Stimulated activated CD4-positive, alpha-beta T cell treated with anti-CD3 and anti-CD28 coated beads, Interleukin-15, amount 100 ng/mL, for 48 hours (primary cell): ENCODE data around the gene NRBP1.

Source experiments
- DNase-seq, 2 donors: peaks; one replicate each; pipeline ENCODE4 v3.0.0-alpha.2; 2020; ENCODE audit warnings: low read depth in 2 of 2

The NRBP1 gene

DNA sequence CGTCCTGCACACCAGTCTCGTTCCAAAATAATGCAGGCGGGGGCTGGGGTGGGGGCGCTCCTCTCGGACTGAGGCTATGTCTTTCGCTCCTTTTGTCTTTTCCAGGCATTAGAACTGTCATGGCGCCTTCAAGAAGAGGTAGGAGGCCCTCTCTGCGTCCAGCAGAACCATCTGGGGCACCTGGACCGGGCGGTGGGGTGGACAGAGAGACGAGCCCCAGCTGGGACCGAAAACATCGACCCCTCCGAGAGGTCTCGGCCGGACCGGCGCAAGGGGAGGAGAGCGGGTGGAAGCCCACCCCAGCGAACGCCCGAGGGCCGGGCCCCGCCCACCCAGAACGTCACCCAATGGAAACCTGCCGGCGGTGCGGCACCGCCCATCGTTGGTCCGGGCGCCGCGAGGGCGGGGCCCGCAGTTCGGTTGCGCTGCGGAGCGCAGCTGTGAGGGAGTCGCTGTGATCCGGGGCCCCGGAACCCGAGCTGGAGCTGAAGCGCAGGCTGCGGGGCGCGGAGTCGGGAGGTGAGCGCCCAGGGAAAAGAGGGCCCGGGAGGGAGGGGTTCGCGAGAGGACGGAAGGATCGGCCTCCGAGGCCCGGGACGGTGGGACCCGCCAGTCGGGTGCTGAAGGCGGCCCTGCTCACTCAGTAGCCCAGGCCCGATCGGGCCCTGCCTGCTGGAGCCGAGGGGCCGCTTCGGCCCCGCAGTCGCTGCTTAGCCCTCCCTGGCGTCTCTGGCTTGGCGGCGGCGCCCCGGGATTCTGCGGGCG is at the start of gene NRBP1:
NRBP1 (plus strand) TSS at position 419 of the 765 bp plus-strand sequence. CDS start 4,643 bp downstream, outside the sequence.
- DNase-seq, result peak; percentile 78 to 93

DNA sequence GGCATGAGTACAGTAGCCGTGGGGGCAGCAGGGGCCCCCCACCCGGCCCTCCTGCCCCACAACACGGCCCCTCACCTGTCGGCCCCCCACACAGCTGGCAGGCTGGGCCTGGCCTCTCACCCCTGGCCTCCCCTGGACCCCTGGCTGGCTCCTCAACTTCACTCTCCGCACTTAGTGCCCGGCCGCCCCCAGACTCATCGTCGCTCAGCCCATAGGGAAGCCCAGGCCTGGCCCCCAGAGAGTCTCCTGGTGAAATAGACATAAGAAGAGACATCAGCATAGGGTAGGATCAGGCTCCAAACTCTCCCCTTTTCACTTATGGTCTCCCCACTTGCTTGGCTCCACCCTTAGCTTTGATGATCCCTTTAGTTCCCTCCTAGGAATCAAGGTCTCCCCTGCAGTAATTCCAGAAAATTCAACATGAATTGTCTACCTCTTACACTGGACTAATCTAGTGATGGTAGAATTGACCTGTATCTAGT is 49.6 kb upstream of the NRBP1 start:
- no peak for DNase-seq

DNA sequence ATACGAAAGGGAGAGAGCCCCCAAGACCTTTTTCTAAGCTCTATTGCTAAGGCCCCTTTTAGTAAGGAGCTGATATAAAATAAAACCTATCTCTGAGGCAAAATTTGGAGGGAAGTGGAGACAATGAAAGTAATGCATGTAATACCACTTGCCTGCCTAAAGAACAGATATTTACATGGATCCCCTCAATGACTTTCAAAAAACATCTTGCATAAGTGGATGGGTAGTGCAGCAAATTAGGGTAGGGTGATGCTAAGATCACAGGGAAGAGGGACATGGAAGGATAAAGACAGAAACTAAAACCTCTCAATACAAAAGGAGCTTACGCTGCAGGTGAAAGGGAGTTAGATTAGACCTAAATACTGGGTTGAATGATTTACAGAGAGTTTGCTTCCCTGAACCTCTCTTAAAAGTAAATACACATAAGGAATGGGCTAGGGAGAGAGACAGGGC is 49.0 kb upstream of the NRBP1 start:
- no peak for DNase-seq

DNA sequence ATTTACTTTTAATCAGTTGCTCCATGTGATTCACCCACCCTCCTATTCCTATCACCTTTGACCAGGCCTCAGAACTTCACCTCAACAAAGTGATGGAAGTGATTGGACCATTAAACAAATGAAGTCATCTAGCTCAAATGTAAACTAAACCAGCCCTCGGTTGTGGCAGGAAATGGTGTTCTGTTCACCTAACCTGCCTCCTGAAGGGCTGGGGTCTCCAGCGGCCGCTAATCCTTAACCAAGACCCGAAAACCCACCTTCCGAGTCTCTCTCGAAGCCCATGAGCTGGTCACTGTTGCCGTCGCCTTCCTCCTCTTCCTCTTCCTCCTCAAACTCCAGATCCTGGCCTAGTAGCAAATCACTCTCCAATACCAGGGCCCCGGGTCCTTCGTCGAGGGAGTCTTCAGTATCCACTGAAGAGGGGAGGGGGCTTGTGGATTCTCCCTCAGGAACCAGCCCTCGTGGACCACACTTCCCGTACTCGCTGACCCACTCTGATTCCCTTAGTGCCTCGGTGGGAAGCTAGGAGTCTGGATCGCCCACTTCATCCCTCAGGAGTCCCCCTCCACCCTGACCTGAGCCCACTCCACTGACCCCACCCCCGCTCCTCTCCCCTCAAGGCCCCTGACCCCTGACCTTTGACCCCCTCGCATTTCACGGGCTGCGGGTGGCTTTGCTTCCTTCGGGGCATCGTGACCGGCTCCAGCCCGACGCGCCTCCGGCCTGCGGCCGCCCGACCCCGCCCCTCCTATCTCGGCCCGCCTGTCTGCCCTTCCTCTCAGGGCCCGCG is 48.4 kb upstream of the NRBP1 start:
- peak in 1 of 2 donors; percentile 26 for DNase-seq

DNA sequence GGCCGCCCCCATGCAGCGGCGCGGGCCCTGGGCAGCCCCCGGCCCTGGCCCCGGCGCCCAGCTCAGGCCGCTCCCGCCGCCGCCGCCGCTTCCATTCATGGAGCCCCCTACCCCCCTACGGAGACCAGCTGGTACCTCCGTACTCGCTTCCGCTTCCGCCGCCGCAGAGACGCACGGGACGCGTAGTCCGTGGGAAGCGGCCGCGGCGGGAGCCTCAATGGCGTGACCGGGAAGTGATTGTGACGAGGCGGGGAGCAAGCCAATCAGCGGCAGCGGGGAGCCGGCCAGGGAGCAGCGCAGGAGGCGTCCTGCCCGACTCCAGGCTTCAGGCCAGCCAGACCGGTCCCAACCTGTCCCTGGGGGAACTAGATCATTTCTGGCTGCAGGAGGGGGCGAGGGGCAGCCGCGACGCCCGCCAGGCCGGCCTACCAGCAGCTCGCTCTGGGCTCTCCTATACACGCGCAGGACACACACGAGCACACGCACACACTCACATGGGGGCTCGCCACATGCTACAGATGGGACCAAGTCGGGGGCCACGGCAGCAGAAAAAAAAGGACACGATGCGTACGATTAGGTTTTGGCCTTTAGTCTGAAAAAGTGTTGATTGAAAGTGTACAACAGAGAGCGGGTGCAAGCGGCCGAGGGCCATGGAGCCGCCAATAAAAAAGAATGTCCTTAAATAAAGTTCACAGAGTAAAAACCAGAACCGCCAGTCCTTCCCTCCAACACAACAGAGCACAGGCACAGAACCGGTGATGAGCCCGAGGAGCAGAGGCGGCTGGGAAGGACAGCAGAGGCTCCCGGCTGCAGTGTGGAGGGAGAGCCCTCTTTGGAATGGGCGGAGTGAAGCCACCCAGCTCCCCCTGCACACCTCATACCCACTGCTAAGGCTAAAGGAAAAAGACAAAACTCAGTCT is 47.5 kb upstream of the NRBP1 start, which contains the start of gene ZNF513:
ZNF513 (minus strand) TSS at position 109 of the 920 bp plus-strand sequence. CDS start 208 bp downstream, outside the sequence.
- peak; percentile 81 to 86 for DNase-seq

DNA sequence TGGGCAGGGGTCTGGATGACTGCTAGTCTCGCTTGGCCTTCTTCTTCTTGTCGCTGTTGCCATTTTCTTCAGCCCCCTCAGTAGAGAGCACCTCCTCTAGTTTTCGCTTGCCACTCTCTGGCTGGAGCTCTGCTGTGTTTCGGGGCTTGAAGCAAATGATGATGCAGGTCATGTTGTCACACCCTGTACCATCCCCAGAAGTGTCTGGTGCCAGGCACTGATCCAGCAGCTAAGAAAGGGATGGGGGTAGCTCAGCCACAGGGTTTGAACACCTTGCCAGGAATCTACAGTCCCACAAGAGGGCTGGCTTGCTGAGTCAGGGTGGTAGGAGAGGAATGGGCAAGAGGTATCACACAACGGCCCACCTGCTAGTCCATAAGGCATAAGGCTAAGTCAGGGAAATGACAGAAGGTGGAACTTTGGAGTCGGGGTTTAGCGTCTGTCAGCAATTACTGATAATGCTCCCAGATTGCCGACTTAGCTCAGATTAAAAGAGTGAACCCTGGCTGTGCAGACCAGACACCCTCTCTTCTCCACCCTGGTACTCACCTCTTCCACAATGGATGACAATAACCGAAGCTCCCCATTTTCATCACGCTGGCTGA is 46.8 kb upstream of the NRBP1 start:
- no peak for DNase-seq

DNA sequence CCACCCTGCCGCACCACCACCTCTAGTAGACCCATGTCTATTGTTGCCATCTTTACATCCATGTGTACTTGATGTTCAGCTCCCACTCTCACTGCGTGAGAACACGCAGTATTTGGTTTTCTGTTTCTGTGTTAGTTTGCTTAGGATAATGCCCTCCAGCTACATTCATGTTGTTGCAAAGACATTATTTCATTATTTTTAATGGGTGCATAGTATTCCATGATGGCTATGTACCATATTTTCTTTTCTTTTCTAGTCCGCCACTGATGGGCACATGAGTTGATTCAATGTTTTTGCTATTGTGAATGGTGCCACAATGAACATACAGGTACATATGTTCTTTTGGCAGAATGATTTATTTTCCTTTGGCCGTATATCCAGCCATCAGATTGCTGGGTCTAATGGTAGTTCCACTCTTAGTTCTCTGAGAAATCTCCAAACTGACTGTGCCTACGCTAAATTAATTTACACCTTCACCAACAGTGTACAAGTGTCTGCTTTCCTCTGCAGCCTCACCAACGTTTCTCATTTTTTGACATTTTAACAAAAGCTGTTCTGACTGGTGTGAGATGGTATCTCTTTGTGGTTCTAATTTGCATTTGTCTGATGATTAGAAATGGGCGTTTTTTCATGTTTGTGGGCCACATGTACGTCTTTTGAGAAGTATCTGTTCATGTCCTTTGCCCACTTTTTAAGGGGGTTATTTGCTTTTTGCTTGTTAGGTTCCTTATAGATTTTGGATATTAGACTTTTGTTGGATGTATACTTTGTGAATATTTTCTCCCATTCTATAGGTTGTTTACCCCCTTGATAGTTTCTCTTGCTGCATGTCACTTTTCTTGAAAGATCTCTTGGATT is 37.4 kb upstream of the NRBP1 start:
- no peak for DNase-seq

DNA sequence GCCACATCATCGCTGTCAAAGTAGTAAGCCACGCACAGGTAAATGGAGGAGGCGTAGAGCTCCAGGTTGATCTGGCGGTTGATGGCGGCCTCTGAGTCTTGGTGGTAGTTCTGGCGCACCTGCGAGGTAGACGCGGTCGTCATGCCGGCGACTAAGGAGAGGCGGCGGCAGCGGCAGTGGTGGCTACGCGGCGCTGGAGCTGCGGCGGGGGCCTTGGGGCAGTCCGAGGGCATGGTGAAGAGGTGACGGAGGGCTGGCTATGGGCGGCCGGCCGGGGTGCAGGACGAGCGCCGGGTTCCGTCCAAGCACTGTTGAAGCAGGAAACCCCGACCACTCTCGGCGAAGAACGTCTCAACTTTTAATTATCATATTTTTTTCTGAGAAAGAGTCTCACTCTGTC is 35.2 kb upstream of the NRBP1 start:
- no peak for DNase-seq

DNA sequence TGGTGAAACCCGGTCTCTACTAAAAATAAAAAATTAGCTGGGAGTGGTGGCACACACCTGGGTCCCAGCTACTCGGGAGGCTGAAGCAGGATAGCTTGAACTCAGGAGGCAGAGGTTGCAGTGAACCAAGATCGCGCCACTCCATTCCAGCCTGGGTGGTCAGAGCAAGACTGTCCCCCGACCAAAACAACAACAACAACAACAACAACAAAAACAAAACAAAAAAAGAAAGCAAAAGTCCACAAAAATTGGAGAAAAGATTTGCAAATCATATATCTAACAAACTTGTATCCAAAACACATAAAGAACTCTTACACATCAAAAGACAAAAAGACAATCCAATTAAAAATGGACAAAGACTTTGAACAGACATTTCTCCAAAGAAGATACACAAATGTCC is 29.5 kb upstream of the NRBP1 start:
- DNase-seq, result no peak

DNA sequence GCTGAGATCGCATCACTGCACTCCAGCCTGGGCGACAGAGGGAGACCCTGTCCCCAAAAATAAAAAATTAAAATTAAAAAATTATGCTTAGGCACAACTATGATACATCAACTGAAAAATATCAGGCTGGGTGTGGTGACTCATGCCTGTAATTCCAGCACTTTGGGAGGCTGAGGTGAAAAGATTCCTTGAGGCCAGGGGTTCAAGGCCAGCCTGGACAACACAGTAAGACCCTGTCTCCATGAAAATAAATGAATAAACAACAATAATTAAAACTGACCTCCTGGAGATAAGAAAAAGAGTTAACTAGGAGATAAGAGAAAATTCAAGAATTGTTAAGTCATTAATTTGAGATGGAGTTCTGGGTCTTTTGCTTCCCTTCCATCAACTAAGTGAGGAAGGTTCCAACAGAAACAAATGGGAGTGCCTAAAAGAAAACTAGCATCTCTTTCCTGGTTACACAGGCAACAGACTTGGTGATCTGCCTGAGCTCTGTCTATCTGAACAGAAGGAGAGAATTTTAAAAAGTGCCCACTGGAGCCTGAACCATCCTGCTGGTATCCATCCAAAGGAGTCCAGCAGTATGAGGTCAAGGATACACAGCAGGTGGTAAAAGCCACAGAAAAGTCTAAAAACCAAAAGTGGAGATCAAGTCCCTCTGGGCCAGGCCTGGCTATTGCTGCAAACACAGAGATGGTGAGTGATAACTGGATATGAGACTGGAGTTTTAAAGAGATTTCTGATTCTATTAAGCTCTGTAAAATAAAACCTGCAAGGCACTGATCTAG is 27.9 kb upstream of the NRBP1 start:
- no peak for DNase-seq

DNA sequence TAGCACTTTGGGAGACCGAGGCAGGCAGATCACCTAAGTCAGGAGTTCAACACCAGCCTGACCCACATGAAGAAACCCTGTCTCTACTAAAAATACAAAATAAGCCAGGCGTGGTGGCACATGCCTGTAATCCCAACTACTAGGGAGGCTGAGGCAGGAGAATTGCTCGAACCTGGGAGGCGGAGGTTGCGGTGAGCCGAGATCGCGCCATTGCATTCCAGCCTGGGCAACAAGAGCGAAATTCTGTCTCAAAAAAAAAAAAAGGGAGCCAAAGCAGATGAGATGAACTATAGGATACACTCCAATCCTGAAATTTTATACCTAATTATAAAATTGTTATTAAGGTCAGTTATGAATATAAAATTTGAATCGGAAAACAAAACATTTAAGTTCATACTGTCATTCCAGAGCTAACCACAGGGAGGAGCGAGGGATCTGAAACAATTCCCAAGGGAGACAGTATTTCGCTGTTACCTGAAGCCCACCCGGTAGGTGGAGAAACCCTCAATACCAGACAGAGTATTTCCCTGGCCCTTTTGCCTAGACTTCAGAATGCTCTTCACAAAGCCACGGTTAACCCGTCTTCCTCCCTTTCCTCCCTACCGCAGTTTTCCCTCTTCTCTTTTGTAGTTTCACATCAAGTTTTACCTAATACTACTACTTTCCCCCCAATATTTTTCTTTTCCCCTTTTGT is 20.5 kb upstream of the NRBP1 start:
- no peak for DNase-seq

DNA sequence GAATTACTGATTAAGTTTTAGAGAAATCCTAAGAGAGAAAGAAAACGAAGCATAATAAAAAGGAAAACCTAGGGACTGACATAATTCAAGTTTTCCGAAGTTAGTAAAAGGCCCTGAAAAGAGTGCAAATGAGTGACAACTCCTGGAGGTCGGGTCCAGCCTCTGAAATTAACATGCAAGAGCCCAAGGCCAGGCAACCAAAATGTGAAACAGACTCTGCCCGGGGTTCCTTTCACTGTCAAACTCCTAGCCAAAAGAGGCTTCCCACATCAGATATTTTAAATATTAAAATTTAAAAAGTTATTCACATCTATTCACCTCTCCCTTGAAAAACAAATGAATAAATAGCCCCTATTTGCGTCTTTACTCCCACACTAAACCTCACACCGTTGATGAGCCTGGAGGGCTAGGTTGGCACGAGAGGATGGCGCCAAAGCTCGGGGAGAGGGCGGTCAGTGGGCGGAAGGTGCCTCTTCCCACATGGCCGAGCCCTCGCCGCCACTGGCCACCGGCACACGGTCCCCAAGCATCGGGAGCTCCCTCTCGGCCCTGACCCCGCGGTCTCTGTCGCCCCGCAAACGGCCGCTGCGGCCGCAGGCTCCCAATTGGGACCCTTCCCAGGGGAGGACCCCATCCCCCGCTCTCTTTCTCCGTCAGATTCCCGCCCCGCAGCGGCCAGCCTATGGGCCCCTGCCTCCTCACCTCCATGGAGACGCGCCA is 19.7 kb upstream of the NRBP1 start:
- DNase-seq, result no peak

DNA sequence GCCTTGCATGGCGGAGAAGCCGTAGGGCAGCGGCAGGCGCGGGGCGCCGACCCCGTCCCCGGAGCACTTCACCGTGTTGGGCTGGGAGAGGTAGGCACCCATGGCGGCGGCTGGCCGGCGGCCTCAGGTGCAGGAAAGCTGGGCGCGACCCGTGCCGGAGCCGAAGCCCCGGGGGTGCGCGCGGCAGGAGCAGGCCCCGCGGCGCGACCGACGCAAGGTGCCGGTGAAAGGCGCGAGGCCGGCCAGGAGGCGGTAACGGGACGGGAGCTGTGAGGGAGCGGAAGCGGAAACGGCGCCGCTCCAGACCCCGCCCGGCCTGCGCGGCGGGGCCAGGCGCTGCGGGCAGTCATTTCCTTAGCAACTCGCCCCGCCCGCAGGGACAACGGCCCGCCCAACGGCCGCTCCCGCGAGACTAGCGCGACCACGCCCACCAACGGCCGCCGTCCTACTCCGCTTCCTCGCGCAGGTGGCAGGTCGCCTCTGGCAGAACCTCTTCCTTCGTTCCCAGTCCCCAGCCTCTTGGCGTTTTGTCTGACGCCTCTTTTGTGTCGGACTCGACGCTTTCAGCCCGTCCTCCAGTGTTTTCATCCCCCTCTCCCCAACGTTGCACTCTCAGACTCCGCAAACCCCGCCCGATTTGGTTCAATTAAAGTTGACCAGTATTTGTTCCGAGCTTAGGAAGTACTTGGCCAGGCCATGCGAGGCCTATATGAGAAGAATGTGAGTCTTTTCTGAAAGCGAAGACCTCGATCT is 18.9 kb upstream of the NRBP1 start, which contains the start of gene PPM1G:
PPM1G (minus strand) TSS at position 271 of the 753 bp plus-strand sequence; CDS start at position 102, 169 bp downstream.
- peak; percentile 91 to 96 for DNase-seq

DNA sequence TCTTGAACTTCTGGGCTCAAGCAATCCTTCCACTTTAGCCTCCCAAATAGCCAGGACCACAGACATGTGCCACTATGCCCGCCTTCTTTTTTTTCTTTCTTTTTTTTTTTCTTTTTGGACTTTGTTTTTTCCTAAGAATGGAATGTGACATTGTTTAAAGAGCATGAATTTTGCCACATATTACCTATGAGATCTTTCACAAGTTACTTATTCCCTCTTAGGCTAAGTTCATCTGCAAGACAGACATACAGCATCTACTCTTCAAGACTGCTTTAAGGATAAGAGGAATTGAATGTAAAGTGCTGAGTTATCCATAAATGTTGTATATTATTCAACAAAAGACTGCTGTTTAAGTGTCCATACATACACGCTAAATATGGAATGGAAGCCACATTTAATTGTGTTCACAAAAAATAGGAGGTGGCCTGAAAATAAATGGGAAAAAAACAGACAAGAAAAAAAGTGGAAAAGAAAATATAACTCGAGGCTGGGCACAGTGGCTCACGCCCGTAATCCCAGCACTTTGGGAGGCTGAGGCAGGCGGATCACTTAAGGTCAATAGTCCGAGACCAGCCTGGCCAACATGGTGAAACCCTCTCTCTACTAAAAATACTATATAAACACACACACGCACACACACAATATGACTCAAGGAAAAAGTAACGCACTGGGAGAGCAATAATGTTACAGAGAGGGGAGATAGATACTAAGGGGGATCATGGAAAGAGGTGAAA is 15.8 kb upstream of the NRBP1 start:
- no peak for DNase-seq

DNA sequence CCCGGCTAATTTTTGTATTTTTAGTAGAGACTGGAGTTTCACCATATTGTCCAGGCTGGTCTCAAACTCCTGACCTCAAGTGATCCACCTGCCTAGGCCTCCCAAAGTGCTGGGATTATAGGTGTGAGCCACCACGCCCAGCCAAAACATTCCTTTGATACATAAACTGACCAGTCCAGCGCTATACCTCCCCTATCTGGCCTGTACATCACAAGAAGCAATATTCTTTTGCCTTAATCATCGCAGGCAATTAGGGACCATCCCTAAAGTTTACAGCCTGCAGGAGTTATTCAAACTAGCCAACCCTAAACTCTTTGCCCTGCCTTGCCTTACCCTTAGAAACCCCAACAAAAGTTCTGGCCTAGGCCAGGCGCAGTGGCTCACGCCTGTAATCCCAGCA is 12.3 kb upstream of the NRBP1 start:
- DNase-seq, result no peak

DNA sequence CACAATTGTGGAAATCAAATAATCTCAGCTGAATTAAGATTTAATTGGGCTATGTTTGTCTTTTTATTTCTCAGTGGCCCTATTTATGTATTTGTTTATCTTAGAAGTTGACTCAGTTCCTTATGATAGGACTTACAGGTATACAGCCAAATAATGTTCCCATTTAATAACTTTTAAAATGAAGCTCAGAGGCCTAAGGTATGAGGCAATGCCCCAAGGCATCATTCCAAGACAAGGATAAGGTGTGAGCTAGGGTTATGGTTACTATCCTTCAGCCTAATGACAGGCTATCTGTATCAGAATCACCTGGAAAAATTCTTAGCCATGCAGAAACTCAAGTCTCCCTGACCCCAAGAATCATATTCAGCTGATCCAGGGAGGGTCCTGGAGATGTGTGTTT is 7.4 kb upstream of the NRBP1 start:
- DNase-seq, result no peak
